Measurements from ENCODE around the gene OTOP3.

The OTOP3 gene

GRCh38 chr17:74949455-74950115 is 13.9 kb downstream of the OTOP3 start:
- Histone ChIP-seq H3K4me3 (IDR thresholded peaks at IDR 0.05; ENCODE audit: insufficient read depth, low read depth, low read length) (no peak overlapping the region), H3K27me3 (ENCODE audit: insufficient read depth, low read depth) (peaks cover 77% of the 10 kb centered on the region), H3K4me2 (no peak overlapping the region), H3K79me2 (ENCODE audit: insufficient read depth, low read depth) (no peaks in the 10 kb centered on the region), H3K4me1 (ENCODE audit: low read depth, poor library complexity, severe bottlenecking) (peaks cover 16% of the 10 kb centered on the region), H3K9ac (no peak overlapping the region), H2AFZ (ENCODE audit: low read depth) (no peak overlapping the region), H4K20me1 (ENCODE audit: insufficient read depth) (no peaks in the 10 kb centered on the region), H3K36me3 (ENCODE audit: insufficient read depth) (no peaks in the 10 kb centered on the region), H3K27ac (no peak overlapping the region)
- TF ChIP-seq, protein P1, sequence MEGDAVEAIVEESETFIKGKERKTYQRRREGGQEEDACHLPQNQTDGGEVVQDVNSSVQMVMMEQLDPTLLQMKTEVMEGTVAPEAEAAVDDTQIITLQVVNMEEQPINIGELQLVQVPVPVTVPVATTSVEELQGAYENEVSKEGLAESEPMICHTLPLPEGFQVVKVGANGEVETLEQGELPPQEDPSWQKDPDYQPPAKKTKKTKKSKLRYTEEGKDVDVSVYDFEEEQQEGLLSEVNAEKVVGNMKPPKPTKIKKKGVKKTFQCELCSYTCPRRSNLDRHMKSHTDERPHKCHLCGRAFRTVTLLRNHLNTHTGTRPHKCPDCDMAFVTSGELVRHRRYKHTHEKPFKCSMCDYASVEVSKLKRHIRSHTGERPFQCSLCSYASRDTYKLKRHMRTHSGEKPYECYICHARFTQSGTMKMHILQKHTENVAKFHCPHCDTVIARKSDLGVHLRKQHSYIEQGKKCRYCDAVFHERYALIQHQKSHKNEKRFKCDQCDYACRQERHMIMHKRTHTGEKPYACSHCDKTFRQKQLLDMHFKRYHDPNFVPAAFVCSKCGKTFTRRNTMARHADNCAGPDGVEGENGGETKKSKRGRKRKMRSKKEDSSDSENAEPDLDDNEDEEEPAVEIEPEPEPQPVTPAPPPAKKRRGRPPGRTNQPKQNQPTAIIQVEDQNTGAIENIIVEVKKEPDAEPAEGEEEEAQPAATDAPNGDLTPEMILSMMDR (conservative IDR thresholded peaks at IDR 0.05; ENCODE audit: low read depth, low read length): no peak

GRCh38 chr17:74950207-74950606 is 14.5 kb downstream of the OTOP3 start:
- H3K79me2 ChIP-seq (ENCODE audit: insufficient read depth, low read depth): no peaks in the 10 kb centered on the region
- H3K4me3 ChIP-seq (IDR thresholded peaks at IDR 0.05; ENCODE audit: insufficient read depth, low read depth, low read length): no peak overlapping the region
- H3K27me3 ChIP-seq (ENCODE audit: insufficient read depth, low read depth): peaks cover 78% of the 10 kb centered on the region
- H4K20me1 ChIP-seq (ENCODE audit: insufficient read depth): no peaks in the 10 kb centered on the region
- no peak overlapping the region for H3K9ac ChIP-seq
- H3K36me3 ChIP-seq (ENCODE audit: insufficient read depth): no peaks in the 10 kb centered on the region
- peaks cover 11% of the 10 kb centered on the region for H3K4me1 ChIP-seq (ENCODE audit: low read depth, poor library complexity, severe bottlenecking)
- TF ChIP-seq, protein P1 (conservative IDR thresholded peaks at IDR 0.05; ENCODE audit: low read depth, low read length): no peak
- H2AFZ ChIP-seq (ENCODE audit: low read depth): no peak overlapping the region
- no peak overlapping the region for H3K27ac ChIP-seq
- no peak overlapping the region for H3K4me2 ChIP-seq

- Histone ChIP-seq H3K27me3 (ENCODE audit: insufficient read depth, low read depth) (peaks cover 70% of the 10 kb centered on the region), H3K4me1 (ENCODE audit: low read depth, poor library complexity, severe bottlenecking) (peaks cover 2% of the 10 kb centered on the region)
Observed at GRCh38 chr17:74951065-74951464, 15.4 kb downstream of the OTOP3 start.

GRCh38 chr17:74951680-74952421 is 16.2 kb downstream of the OTOP3 start:
- peaks cover 66% of the 10 kb centered on the region for H3K27me3 ChIP-seq (ENCODE audit: insufficient read depth, low read depth)
- no peaks in the 10 kb centered on the region for H3K4me1 ChIP-seq (ENCODE audit: low read depth, poor library complexity, severe bottlenecking)
- no peaks in the 10 kb centered on the region for H3K79me2 ChIP-seq (ENCODE audit: insufficient read depth, low read depth)
- H2AFZ ChIP-seq (ENCODE audit: low read depth): no peak overlapping the region
- H3K4me2 ChIP-seq: no peak overlapping the region
- H3K36me3 ChIP-seq (ENCODE audit: insufficient read depth): no peaks in the 10 kb centered on the region
- TF ChIP-seq, protein P1 (conservative IDR thresholded peaks at IDR 0.05; ENCODE audit: low read depth, low read length): no peak
- no peak overlapping the region for H3K4me3 ChIP-seq (IDR thresholded peaks at IDR 0.05; ENCODE audit: insufficient read depth, low read depth, low read length)
- no peak overlapping the region for H3K9ac ChIP-seq
- H3K27ac ChIP-seq: no peak overlapping the region
- no peaks in the 10 kb centered on the region for H4K20me1 ChIP-seq (ENCODE audit: insufficient read depth)

More at GRCh38 chr17:74951065-74951464, 15.4 kb downstream of the OTOP3 start:
- H3K27ac ChIP-seq: no peak overlapping the region
- H2AFZ ChIP-seq (ENCODE audit: low read depth): no peak overlapping the region
- no peaks in the 10 kb centered on the region for H4K20me1 ChIP-seq (ENCODE audit: insufficient read depth)
- no peak overlapping the region for H3K4me2 ChIP-seq
- no peak overlapping the region for H3K9ac ChIP-seq
- TF ChIP-seq, protein P1 (conservative IDR thresholded peaks at IDR 0.05; ENCODE audit: low read depth, low read length): no peak
- no peaks in the 10 kb centered on the region for H3K36me3 ChIP-seq (ENCODE audit: insufficient read depth)
- no peak overlapping the region for H3K4me3 ChIP-seq (IDR thresholded peaks at IDR 0.05; ENCODE audit: insufficient read depth, low read depth, low read length)
- no peaks in the 10 kb centered on the region for H3K79me2 ChIP-seq (ENCODE audit: insufficient read depth, low read depth)
